ENCODE data around the gene ABLIM1. TPM values are rescaled to one million over a fixed set of nuclear protein-coding genes. Genes with fewer than 3 reads are reported as not detected.

The ABLIM1 gene
- total RNA-seq, 4 donors from 2014 or later, result 41.2 to 128 (median 97.3) TPM

DNA sequence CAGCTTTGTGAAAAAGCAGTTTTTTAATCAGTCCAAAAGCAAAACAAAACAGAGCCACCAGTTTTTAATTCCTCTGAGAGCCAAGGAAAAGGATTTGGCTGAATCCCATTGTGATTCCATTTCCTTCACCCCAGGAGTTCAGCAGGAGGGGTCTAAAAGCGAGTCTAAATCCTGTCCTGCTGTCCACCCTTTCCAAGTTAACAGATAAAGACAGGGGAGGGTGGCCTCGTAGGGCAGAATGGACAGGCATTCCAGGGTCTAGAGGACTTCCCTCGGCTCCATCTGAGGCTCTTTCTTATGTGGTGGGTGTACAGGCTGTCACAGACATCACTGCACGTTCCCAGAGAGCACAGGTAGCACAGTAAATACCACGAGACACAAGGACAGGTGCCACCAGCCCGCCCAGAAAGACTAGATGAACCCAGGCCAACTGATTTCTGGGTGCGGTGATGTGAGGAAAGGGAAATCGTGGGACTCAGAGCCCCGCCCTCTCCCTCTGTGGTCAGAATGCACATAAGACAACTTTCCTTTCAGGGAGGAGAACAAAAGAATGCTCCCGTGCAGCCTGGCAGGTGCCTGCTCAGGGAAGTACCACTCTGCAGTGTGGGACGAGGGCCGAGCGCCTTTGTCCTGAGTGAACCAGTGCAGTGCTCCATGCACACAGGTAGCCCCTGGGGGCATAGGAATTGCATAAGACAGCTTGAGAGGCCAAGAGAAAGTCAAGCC is 119.7 kb downstream of the ABLIM1 start:
- DNase-seq, result no peak
- TF ChIP-seq, protein P1, sequence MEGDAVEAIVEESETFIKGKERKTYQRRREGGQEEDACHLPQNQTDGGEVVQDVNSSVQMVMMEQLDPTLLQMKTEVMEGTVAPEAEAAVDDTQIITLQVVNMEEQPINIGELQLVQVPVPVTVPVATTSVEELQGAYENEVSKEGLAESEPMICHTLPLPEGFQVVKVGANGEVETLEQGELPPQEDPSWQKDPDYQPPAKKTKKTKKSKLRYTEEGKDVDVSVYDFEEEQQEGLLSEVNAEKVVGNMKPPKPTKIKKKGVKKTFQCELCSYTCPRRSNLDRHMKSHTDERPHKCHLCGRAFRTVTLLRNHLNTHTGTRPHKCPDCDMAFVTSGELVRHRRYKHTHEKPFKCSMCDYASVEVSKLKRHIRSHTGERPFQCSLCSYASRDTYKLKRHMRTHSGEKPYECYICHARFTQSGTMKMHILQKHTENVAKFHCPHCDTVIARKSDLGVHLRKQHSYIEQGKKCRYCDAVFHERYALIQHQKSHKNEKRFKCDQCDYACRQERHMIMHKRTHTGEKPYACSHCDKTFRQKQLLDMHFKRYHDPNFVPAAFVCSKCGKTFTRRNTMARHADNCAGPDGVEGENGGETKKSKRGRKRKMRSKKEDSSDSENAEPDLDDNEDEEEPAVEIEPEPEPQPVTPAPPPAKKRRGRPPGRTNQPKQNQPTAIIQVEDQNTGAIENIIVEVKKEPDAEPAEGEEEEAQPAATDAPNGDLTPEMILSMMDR (IDR thresholded peaks at IDR 0.05), result no peak
- no peak for TF ChIP-seq POLR2A (IDR thresholded peaks at IDR 0.05)
- no peak overlapping the region for H3K27ac ChIP-seq
- no peaks in the 10 kb centered on the region for H3K36me3 ChIP-seq
- H3K27me3 ChIP-seq, result no peaks in the 10 kb centered on the region
- H3K9me3 ChIP-seq, result no peaks in the 10 kb centered on the region
- intact Hi-C loops (cut with DNase I; ENCODE audit: low total_unique reads), result no loop called here
- no peak overlapping the region for H3K4me3 ChIP-seq
- no peaks in the 10 kb centered on the region for H3K4me1 ChIP-seq

DNA sequence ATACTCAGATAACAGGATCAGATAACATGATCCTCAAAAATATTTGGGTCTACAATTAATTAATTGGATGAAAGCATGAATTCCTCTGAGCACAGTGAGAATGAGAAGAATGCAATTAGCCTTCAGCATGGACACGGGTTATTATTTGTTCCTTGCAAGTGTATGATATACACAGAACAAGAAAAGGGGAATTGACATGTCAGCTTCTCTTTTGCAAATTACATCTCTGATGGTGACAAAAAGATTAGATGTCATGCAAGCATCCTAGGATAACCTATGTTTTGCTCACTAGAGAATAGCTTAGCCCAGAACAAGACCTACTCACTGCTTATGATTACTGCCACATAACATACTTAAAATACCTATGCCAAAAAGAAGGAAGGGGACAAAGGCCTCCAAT is 120.3 kb downstream of the ABLIM1 start:
- H3K9me3 ChIP-seq, result no peaks in the 10 kb centered on the region
- H3K4me1 ChIP-seq, result no peaks in the 10 kb centered on the region
- intact Hi-C loops (cut with DNase I; ENCODE audit: low total_unique reads), result no loop called here
- no peak for DNase-seq
- TF ChIP-seq, protein P1 (IDR thresholded peaks at IDR 0.05), result no peak
- no peak for TF ChIP-seq POLR2A (IDR thresholded peaks at IDR 0.05)
- no peak overlapping the region for H3K4me3 ChIP-seq
- H3K27ac ChIP-seq, result no peak overlapping the region
- no peaks in the 10 kb centered on the region for H3K27me3 ChIP-seq
- no peaks in the 10 kb centered on the region for H3K36me3 ChIP-seq

DNA sequence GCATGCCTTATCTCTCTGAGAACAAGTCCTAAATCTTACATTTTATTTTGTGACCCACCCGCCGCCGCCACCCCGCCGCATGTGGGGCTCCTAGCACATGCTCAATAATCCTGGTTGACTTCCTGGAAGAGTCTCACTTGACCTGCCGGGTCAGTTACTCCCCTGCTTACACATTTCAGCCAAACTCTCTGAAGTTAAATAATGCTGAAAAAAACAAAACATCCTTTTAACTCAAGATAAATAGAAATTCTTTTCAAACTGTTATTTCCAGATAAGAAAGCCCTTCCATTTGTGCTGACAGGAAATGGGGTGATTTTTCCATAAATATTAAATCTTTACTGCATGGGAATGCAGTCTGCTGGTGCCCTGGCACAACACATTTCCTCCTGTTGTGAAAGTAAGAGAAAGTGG is 123.5 kb downstream of the ABLIM1 start:
- intact Hi-C loops (cut with DNase I; ENCODE audit: low total_unique reads), result no loop called here
- TF ChIP-seq POLR2A (IDR thresholded peaks at IDR 0.05), result no peak
- TF ChIP-seq, protein P1 (IDR thresholded peaks at IDR 0.05), result no peak

DNA sequence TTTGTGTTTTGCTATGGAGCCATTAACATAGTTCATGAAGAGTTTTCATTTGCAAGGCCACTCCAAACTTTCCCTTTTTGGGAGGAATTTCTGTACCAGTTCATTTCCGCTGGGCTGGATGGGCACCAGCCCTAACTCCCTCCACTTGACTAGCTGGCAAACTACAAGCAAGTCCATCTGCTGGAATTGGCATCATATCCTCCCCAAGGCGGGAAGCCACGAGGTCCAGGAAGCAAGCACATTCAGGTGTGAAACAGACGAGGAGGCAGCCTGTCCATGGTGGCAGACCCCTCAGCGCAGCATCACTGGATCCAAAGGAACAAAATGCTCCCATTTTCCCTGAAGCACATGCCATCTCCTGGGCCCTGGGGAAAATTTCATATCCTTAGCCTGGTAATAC is 125.8 kb downstream of the ABLIM1 start:
- no peak for DNase-seq
- Histone ChIP-seq H3K4me3 (no peak overlapping the region), H3K27ac (no peak overlapping the region), H3K36me3 (no peaks in the 10 kb centered on the region), H3K9me3 (no peaks in the 10 kb centered on the region), H3K4me1 (no peaks in the 10 kb centered on the region), H3K27me3 (no peaks in the 10 kb centered on the region)
- intact Hi-C loops (cut with DNase I; ENCODE audit: low total_unique reads), result no loop called here
- TF ChIP-seq, protein P1 (IDR thresholded peaks at IDR 0.05), result no peak
- TF ChIP-seq POLR2A (IDR thresholded peaks at IDR 0.05), result no peak

More for the DNA sequence above, 123.5 kb downstream of the ABLIM1 start:
- no peak overlapping the region for H3K4me3 ChIP-seq
- H3K36me3 ChIP-seq, result no peaks in the 10 kb centered on the region
- DNase-seq, result no peak
- no peaks in the 10 kb centered on the region for H3K4me1 ChIP-seq
- no peak overlapping the region for H3K27ac ChIP-seq
- H3K27me3 ChIP-seq, result no peaks in the 10 kb centered on the region
- H3K9me3 ChIP-seq, result no peaks in the 10 kb centered on the region

DNA sequence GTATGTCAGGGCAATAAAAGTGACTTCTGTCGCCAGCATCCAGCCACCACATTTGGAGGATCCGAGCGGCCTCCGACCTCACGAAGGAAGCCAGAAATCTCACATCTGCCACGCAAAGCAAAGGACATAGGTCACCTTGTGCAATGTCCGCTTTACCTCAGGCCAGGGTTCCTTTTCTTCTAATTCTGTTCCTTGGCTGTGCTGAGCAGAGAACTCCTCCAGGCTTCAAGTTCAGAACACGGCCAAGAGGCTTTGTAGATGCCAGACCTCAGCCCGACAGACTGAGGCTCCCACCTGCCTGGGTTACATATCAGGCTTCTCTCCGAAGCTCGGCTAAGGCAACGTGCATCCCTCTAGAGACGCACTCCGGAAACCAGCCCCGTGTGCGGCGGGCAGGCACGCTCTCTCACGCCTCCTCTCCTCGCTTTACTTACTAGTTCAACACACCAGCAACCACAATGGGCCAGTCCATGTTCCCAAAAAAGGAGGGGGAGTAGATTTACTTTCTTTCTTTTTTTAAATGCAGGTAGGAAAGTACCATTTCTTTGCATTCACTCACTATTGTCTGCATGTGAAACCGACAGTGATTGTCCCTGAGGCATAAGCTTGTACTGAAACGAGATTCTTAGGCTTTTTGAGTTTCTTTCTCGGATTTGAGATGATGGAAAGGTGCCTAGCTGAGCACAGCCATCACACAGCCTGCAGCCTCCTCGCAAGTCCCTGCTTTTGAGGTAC is 131.4 kb downstream of the ABLIM1 start:
- TF ChIP-seq, protein P1 (IDR thresholded peaks at IDR 0.05), result peak in 1 of 4 experiments; percentile 19
- peak in 1 of 2 donors; percentile 80 for TF ChIP-seq POLR2A (IDR thresholded peaks at IDR 0.05)
- no peaks in the 10 kb centered on the region for H3K4me1 ChIP-seq
- H3K9me3 ChIP-seq, result no peaks in the 10 kb centered on the region
- peak; percentile 74 to 83 for DNase-seq
- H3K4me3 ChIP-seq, result peak overlapping the region; percentile 24 to 39
- no peaks in the 10 kb centered on the region for H3K27me3 ChIP-seq
- intact Hi-C loops (cut with DNase I; ENCODE audit: low total_unique reads), result no loop called here
- no peaks in the 10 kb centered on the region for H3K36me3 ChIP-seq
- H3K27ac ChIP-seq, result peak overlapping the region; percentile 75 to 80
